T-helper 1 cell treated with Interleukin-12 subunit alpha and Interleukin-12 subunit beta and Interleukin-4 antibody, amounts not matched to agents 30 μg/mL and 1 μg/mL, for 36 hours (primary cell): ENCODE results near the gene LRP2.

ENCODE experiments used
- H3K27ac Mint-ChIP-seq: one replicate; pipeline ENCODE4 v1.8.0; 2021; ENCODE audit warnings: mild to moderate bottlenecking, mixed read lengths
- H3K27me3 Mint-ChIP-seq: one replicate; pipeline ENCODE4 v1.8.0; 2021; ENCODE audit warnings: low read depth, mixed read lengths
- H3K36me3 Mint-ChIP-seq: one replicate; pipeline ENCODE4 v1.8.0; 2021; ENCODE audit warnings: low read depth, mixed read lengths
- H3K4me1 Mint-ChIP-seq: one replicate; pipeline ENCODE4 v1.8.0; 2021; ENCODE audit warnings: low read depth, mixed read lengths
- H3K4me3 Mint-ChIP-seq: one replicate; pipeline ENCODE4 v1.8.0; 2021; ENCODE audit warnings: mild to moderate bottlenecking, moderate library complexity, mixed read lengths
- H3K9me3 Mint-ChIP-seq: one replicate; pipeline ENCODE4 v1.8.0; 2021; ENCODE audit warnings: mixed read lengths

The LRP2 gene

GRCh38 chr2:169260846-169261642 lies 101.3 kb downstream of the LRP2 start:
- peaks cover 12% of the 10 kb centered on the region for H3K27me3 Mint-ChIP-seq
- H3K4me3 Mint-ChIP-seq: no peak overlapping the region
- H3K27ac Mint-ChIP-seq: no peak overlapping the region
- no peaks in the 10 kb centered on the region for H3K36me3 Mint-ChIP-seq
- H3K4me1 Mint-ChIP-seq: no peaks in the 10 kb centered on the region
- no peaks in the 10 kb centered on the region for H3K9me3 Mint-ChIP-seq

DNA sequence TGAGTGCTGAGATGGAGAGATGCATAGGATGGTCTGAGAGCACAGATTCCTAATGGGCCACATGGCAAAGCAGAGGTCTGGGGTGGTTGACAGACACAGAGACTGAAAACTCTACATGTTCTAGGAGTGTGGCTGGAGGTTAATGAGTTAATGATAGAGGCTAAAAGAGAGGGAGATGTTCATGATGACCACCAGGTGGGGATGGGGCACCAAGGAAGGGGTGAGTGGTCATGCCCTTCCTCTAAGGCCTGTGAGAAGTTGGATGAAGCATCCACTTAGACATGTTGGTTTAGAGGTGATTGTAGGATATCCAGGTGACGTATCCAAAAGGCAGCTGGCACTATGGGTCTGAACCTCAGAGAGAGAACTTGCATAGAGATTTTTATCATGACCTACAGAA lies 102.1 kb downstream of the LRP2 start:
- Mint-ChIP-seq H3K4me1 (no peaks in the 10 kb centered on the region), H3K27me3 (peaks cover 12% of the 10 kb centered on the region), H3K4me3 (no peak overlapping the region), H3K27ac (no peak overlapping the region), H3K9me3 (no peaks in the 10 kb centered on the region), H3K36me3 (no peaks in the 10 kb centered on the region)

GRCh38 chr2:169259402-169259801 lies 102.9 kb downstream of the LRP2 start:
- no peaks in the 10 kb centered on the region for H3K36me3 Mint-ChIP-seq

DNA sequence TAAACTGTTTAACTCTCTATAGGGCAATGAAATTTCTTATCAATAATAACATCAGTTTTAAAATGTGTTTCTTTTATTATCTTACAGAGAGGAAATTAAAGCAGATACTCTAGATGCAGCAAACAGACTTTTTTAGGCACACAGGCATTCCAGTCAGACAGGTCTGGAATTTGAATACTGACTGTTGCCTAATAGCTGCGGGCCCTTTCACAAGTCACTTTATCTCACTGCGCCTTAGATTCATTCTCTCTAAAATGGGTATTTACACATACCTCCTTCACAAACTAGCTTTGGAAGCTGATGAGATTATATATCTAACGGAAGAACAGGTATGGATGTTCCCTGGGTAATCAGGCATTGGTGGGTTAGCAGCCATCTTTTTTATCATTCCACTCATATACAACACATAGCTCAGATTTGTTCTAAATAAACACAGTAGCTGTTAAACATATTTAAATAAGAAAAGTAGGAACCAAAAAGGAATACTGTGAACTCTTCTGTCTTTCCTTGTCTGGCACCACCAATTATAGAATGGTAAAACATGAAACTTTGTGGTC lies 104.2 kb downstream of the LRP2 start:
- Mint-ChIP-seq H3K27ac (no peak overlapping the region), H3K4me1 (no peaks in the 10 kb centered on the region), H3K9me3 (no peaks in the 10 kb centered on the region), H3K27me3 (peaks cover 12% of the 10 kb centered on the region), H3K4me3 (no peak overlapping the region), H3K36me3 (no peaks in the 10 kb centered on the region)

More at GRCh38 chr2:169259402-169259801, 102.9 kb downstream of the LRP2 start:
- peaks cover 12% of the 10 kb centered on the region for H3K27me3 Mint-ChIP-seq
- no peaks in the 10 kb centered on the region for H3K9me3 Mint-ChIP-seq
- no peak overlapping the region for H3K27ac Mint-ChIP-seq
- no peaks in the 10 kb centered on the region for H3K4me1 Mint-ChIP-seq
- no peak overlapping the region for H3K4me3 Mint-ChIP-seq

DNA sequence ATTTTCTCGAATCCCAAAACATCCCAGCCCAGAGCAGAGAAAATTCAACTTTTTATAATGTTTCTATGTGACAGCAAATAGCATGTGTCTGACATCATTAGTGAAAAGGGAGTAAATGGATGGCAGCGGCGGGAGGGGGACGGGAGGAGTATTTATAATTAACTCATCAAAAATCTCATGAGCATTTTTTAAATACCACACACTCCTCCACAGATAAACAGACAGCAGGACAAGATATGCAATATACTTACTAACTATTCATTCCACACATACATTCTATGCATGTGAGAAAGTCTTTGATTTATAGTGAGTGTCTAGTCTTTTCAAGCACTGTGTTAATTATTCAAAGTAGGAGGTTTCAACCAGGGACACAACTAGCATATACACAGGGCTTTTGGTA lies 107.6 kb downstream of the LRP2 start:
- H3K4me3 Mint-ChIP-seq: no peak overlapping the region
- no peaks in the 10 kb centered on the region for H3K36me3 Mint-ChIP-seq
- H3K4me1 Mint-ChIP-seq: no peaks in the 10 kb centered on the region
- peaks cover 7% of the 10 kb centered on the region for H3K27me3 Mint-ChIP-seq
- H3K9me3 Mint-ChIP-seq: no peaks in the 10 kb centered on the region
- H3K27ac Mint-ChIP-seq: no peak overlapping the region

DNA sequence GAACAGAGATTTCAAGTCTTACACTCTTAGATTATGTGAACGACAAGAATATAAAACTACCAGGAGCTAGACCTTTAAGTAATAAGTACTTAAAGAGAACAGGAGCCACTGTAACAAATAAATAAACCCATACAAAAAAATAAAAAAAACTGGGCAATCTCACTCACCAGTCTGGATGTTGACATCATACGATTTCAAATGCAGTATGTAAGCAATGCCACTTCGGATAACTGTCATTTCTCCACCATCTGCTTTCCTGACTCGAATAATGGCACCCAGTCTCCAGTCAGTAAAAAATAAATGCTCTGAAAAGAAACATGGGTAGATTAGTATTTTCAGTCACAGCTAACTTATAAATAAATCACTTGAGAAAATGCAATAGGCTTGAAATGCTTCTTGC lies 115.1 kb downstream of the LRP2 start:
- Mint-ChIP-seq H3K4me1 (no peaks in the 10 kb centered on the region), H3K27me3 (no peaks in the 10 kb centered on the region), H3K4me3 (no peak overlapping the region), H3K9me3 (no peaks in the 10 kb centered on the region), H3K36me3 (no peaks in the 10 kb centered on the region), H3K27ac (no peak overlapping the region)

DNA sequence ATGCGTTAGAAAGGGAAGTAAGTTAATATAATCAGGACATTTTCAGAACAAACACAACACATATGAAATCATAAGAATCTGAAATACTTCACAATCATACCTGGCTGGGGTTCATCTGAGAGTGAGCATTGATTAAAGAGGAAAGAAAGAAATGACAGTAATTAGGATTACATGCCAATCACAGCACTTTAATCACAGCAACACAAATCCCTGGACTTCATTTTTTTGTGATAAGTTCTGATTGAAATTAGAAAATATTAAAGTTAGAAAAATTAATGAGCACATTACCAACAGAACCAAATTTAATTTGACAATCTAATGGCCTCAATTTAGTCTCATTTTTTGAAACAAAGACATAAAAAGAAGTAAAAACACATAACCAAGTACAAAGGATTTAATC lies 121.9 kb downstream of the LRP2 start:
- H3K36me3 Mint-ChIP-seq: no peaks in the 10 kb centered on the region
- no peak overlapping the region for H3K27ac Mint-ChIP-seq
- no peaks in the 10 kb centered on the region for H3K9me3 Mint-ChIP-seq
- peaks cover 5% of the 10 kb centered on the region for H3K4me1 Mint-ChIP-seq
- H3K4me3 Mint-ChIP-seq: no peak overlapping the region
- peaks cover 4% of the 10 kb centered on the region for H3K27me3 Mint-ChIP-seq

GRCh38 chr2:169237939-169238338 lies 124.4 kb downstream of the LRP2 start:
- peaks cover 4% of the 10 kb centered on the region for H3K27me3 Mint-ChIP-seq
- H3K27ac Mint-ChIP-seq: no peak overlapping the region
- no peaks in the 10 kb centered on the region for H3K36me3 Mint-ChIP-seq
- H3K4me3 Mint-ChIP-seq: no peak overlapping the region
- peaks cover 5% of the 10 kb centered on the region for H3K4me1 Mint-ChIP-seq
- no peaks in the 10 kb centered on the region for H3K9me3 Mint-ChIP-seq

GRCh38 chr2:169237286-169237685 lies 125.0 kb downstream of the LRP2 start:
- Mint-ChIP-seq H3K4me3 (no peak overlapping the region), H3K27ac (peak overlapping the region; percentile 19), H3K4me1 (peaks cover 5% of the 10 kb centered on the region), H3K36me3 (no peaks in the 10 kb centered on the region), H3K27me3 (peaks cover 4% of the 10 kb centered on the region), H3K9me3 (no peaks in the 10 kb centered on the region)

GRCh38 chr2:169232551-169233154 lies 129.7 kb downstream of the LRP2 start:
- no peaks in the 10 kb centered on the region for H3K36me3 Mint-ChIP-seq
- no peak overlapping the region for H3K27ac Mint-ChIP-seq
- peaks cover 4% of the 10 kb centered on the region for H3K27me3 Mint-ChIP-seq
- H3K4me3 Mint-ChIP-seq: no peak overlapping the region
- peaks cover 5% of the 10 kb centered on the region for H3K4me1 Mint-ChIP-seq
- no peaks in the 10 kb centered on the region for H3K9me3 Mint-ChIP-seq

- Mint-ChIP-seq H3K4me3 (no peak overlapping the region), H3K27ac (no peak overlapping the region), H3K9me3 (no peaks in the 10 kb centered on the region), H3K27me3 (peaks cover 8% of the 10 kb centered on the region), H3K36me3 (no peaks in the 10 kb centered on the region), H3K4me1 (no peaks in the 10 kb centered on the region)
Observed at GRCh38 chr2:169230204-169230603, 132.1 kb downstream of the LRP2 start.

DNA sequence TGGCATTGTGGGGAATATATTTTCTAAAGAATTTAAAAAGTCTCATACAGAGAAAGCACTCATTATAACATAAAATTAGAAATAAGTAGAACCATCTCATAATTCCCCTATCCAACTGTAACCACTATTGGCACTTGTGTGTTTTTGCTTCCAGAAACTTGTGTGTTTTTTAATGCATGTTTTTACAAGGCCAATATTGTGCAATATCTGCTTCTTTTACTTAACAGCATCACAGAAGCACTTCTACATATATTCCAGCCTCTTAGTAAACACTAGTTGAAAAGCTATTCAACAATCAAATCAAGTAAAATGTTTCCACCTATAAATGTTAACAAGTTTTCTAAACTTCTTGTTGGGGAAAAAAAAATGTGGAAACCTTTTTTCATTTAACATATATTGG lies 132.7 kb downstream of the LRP2 start:
- Mint-ChIP-seq H3K9me3 (no peaks in the 10 kb centered on the region), H3K4me3 (no peak overlapping the region), H3K4me1 (no peaks in the 10 kb centered on the region), H3K27me3 (peaks cover 8% of the 10 kb centered on the region), H3K27ac (no peak overlapping the region), H3K36me3 (no peaks in the 10 kb centered on the region)

GRCh38 chr2:169225906-169226305 lies 136.4 kb downstream of the LRP2 start:
- no peaks in the 10 kb centered on the region for H3K9me3 Mint-ChIP-seq
- no peak overlapping the region for H3K4me3 Mint-ChIP-seq
- H3K27me3 Mint-ChIP-seq: peaks cover 8% of the 10 kb centered on the region
- no peaks in the 10 kb centered on the region for H3K36me3 Mint-ChIP-seq
- H3K27ac Mint-ChIP-seq: no peak overlapping the region
- peaks cover 3% of the 10 kb centered on the region for H3K4me1 Mint-ChIP-seq

DNA sequence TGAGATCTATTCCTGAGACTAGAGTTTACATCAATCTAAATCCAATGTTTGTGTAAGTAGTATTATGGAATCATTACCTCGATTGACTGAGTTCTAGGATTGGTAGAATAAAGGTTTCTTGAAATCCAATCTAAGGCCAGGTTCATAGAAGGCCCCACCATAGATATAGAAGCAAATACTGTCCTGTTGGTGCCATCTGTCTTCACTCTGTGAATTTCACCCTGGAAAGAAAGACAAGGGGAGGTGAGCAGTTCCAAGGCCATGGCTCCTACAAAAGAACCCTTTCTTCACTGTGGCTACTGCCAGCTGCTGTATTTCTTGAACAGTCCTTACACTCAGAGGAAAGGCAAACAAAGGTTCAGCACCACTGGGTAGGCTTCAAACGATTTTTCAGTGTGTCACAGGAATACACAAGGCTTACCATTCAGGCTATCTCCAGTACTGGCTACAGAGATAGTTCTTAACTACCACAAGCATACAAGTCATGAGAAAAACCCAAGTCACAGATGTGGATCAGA lies 137.0 kb downstream of the LRP2 start:
- no peaks in the 10 kb centered on the region for H3K9me3 Mint-ChIP-seq
- no peaks in the 10 kb centered on the region for H3K36me3 Mint-ChIP-seq
- H3K27ac Mint-ChIP-seq: no peak overlapping the region
- H3K4me1 Mint-ChIP-seq: peaks cover 3% of the 10 kb centered on the region
- H3K27me3 Mint-ChIP-seq: peaks cover 8% of the 10 kb centered on the region
- H3K4me3 Mint-ChIP-seq: no peak overlapping the region

DNA sequence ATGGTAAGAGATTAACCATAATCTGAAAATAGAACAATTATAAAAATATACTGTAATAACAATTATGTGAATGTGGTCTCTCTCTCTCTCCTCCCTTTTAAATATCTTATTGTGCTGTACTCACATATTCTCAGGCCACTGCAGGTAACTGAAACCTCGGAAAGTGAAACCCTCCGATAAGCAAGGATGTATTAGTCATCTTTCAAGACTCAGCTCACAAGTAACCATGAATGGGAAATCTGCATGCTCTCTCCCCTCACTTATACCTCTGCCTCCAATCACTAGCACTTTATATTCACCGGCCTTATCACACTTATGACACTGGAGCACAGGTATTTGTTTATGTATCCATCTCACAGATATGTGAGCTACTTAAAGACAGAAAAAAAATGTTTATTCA lies 139.7 kb downstream of the LRP2 start:
- Mint-ChIP-seq H3K4me3 (no peak overlapping the region), H3K36me3 (no peaks in the 10 kb centered on the region), H3K9me3 (no peaks in the 10 kb centered on the region), H3K27ac (no peak overlapping the region), H3K27me3 (peaks cover 4% of the 10 kb centered on the region), H3K4me1 (peaks cover 3% of the 10 kb centered on the region)
